CD8-positive, alpha-beta memory T cell (primary cell): ENCODE data around the gene CHRND. TPM values are rescaled to one million over a fixed set of nuclear protein-coding genes. Genes with fewer than 3 reads are reported as not detected.
A peak's percentile ranks its signal among the peaks of the same experiment; 100 is the strongest.

Source experiments
- CTCF ChIA-PET: fragments of 350-600 bp; sonication (Branson Sonifier 250); formaldehyde crosslinking; loops from one replicate; lab custom pipeline; 2021; ENCODE audit warnings: antibody characterized with exemption; lab: Charles Lee
- POLR2A ChIA-PET: fragments of 350-600 bp; sonication (Branson Sonifier 250); formaldehyde crosslinking; loops from one replicate; lab custom pipeline; 2021; ENCODE audit warnings: antibody characterized with exemption; lab: Charles Lee
- DNase-seq, 5 donors: peaks; one replicate each; pipeline versions ENCODE4 v3.0.0 to v3.0.0-alpha.2; 2020 to 2022; ENCODE audit warnings: mixed read lengths in 1 of 5
- H3K27ac ChIP-seq: one replicate; pipeline ENCODE4 v1.7.0; 2013; ENCODE audit warnings: low read depth, mild to moderate bottlenecking, low read length, moderate library complexity
- H3K27me3 ChIP-seq: 2 replicates; pipeline ENCODE4 v1.7.0; 2013; ENCODE audit warnings: low read length, mild to moderate bottlenecking; ENCODE audit not compliant: insufficient read depth, poor library complexity, severe bottlenecking
- H3K36me3 ChIP-seq: 2 replicates; pipeline ENCODE4 v1.7.0; 2013; ENCODE audit warnings: mild to moderate bottlenecking, low read length, moderate library complexity; ENCODE audit not compliant: insufficient read depth
- H3K4me1 ChIP-seq: 2 replicates; pipeline ENCODE4 v1.7.0; 2013; ENCODE audit warnings: mild to moderate bottlenecking, low read length, moderate library complexity; ENCODE audit not compliant: insufficient read depth
- H3K4me3 ChIP-seq: 2 replicates; pipeline ENCODE4 v1.7.0; 2013; ENCODE audit warnings: mild to moderate bottlenecking, low read length
- H3K9me3 ChIP-seq: 2 replicates; pipeline ENCODE4 v1.7.0; 2013; ENCODE audit warnings: mild to moderate bottlenecking, low read length
- H3K27ac Mint-ChIP-seq, 8 donors: one replicate each; pipeline ENCODE4 v1.8.0; 2020 to 2021; ENCODE audit warnings: mixed read lengths in 8 of 8, mild to moderate bottlenecking in 6 of 8, inconsistent platforms in 3 of 8, moderate library complexity in 3 of 8
- H3K27me3 Mint-ChIP-seq, 2 donors: one replicate each; pipeline ENCODE4 v1.8.0; 2020 to 2021; ENCODE audit warnings: mixed read lengths in 2 of 2, mild to moderate bottlenecking in 1 of 2, moderate library complexity in 1 of 2
- H3K36me3 Mint-ChIP-seq, 3 donors: one replicate each; pipeline ENCODE4 v1.8.0; 2020 to 2021; ENCODE audit warnings: mixed read lengths in 3 of 3, inconsistent platforms in 1 of 3, mild to moderate bottlenecking in 1 of 3
- H3K4me1 Mint-ChIP-seq, 3 donors: one replicate each; pipeline ENCODE4 v1.8.0; 2020 to 2021; ENCODE audit warnings: mixed read lengths in 3 of 3, inconsistent platforms in 1 of 3, mild to moderate bottlenecking in 1 of 3
- H3K4me3 Mint-ChIP-seq, 7 donors: one replicate each; pipeline ENCODE4 v1.8.0; 2020 to 2021; ENCODE audit warnings: mixed read lengths in 7 of 7, mild to moderate bottlenecking in 6 of 7, moderate library complexity in 4 of 7, inconsistent platforms in 2 of 7
- H3K9me3 Mint-ChIP-seq, 5 donors: one replicate each; pipeline ENCODE4 v1.8.0; 2020 to 2022; ENCODE audit warnings: mixed read lengths in 5 of 5, mild to moderate bottlenecking in 3 of 5, moderate library complexity in 2 of 5, inconsistent platforms in 1 of 5
- polyA plus RNA-seq: library from polyadenylated mRNA; unstranded; fragments of 300-500 nt; fragmentation: Illumina TruSeq; gene quantifications from one replicate; pipeline ENCODE4 v1.2.3, GENCODE V29; 2021
- total RNA-seq, 2 experiments: library from RNA; stranded (reverse); gene quantifications; one replicate each; pipeline ENCODE4 v1.2.3, GENCODE V29; 2021

Gene CHRND
- total and polyA plus RNA-seq, 3 experiments from 2014 or later: not detected

DNA sequence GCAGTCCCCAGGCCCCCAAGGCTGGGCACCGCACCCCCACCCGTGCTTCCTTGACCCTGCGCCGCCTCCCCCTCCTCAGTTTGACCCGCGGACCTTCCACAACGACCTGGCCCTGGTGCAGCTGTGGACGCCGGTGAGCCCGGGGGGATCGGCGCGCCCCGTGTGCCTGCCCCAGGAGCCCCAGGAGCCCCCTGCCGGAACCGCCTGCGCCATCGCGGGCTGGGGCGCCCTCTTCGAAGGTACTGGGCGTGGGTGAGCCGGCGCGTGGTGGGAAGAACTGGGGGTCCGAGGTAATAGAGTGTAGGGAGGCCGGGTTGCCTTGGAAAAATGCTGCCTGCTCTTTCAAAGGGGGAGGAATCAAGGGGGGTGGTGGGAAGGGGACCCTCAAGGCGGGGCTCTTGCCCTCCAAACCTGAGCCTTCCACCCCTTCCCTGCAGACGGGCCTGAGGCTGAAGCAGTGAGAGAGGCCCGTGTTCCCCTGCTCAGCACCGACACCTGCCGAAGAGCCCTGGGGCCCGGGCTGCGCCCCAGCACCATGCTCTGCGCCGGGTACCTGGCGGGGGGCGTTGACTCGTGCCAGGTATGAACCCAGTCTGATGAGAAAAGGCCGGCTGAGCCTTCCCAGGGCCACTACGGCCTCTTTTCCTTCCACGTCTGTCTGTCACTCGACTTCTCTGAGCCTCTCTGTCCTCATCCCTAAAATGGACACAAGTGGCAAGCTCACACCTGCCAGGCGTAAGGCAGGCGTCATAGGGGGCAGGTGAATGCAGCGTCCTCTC is 3.1 kb upstream of the CHRND start:
- H3K36me3 Mint-ChIP-seq: peaks cover 0 to 1% (median 0%) of the 10 kb centered on the region in 3 donors

DNA sequence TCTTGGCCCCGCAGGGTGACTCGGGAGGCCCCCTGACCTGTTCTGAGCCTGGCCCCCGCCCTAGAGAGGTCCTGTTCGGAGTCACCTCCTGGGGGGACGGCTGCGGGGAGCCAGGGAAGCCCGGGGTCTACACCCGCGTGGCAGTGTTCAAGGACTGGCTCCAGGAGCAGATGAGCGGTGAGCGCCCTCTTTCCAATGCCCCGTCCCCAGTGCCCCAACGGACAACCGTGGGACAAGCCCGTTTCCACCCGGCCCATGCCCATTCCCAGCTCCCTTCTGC is 2.6 kb upstream of the CHRND start:
- Histone ChIP-seq H3K36me3 (no peaks in the 10 kb centered on the region), H3K4me3 (no peak overlapping the region), H3K4me1 (peaks cover 16% of the 10 kb centered on the region), H3K27ac (no peak overlapping the region), H3K27me3 (peaks cover 22% of the 10 kb centered on the region), H3K9me3 (no peaks in the 10 kb centered on the region)
- POLR2A ChIA-PET: no interaction called here
- Mint-ChIP-seq H3K27me3 (peaks cover 28 to 51% of the 10 kb centered on the region in 2 donors), H3K36me3 (peaks cover 0 to 1% (median 0%) of the 10 kb centered on the region in 3 donors), H3K4me3 (peak overlapping the region in 6 of 7 donors; percentile 38 to 74 (median 63)), H3K9me3 (no peaks in the 10 kb centered on the region), H3K4me1 (peaks cover 11 to 22% (median 11%) of the 10 kb centered on the region in 3 donors), H3K27ac (no peak overlapping the region)
- CTCF ChIA-PET: no interaction called here
- no peak for DNase-seq

More for the DNA sequence above, 3.1 kb upstream of the CHRND start:
- Histone ChIP-seq H3K4me1 (peaks cover 11% of the 10 kb centered on the region), H3K4me3 (no peak overlapping the region), H3K27ac (no peak overlapping the region), H3K9me3 (no peaks in the 10 kb centered on the region), H3K36me3 (no peaks in the 10 kb centered on the region), H3K27me3 (peaks cover 22% of the 10 kb centered on the region)
- CTCF ChIA-PET: interaction anchor here (0.8 to 2.4 kb wide), 4 partner anchors 9 to 70 kb away, joined by 3 to 15 read pairs (median 5); no protein-coding TSS in a partner anchor
- DNase-seq: no peak
- Mint-ChIP-seq H3K27me3 (peaks cover 27 to 47% of the 10 kb centered on the region in 2 donors), H3K9me3 (no peaks in the 10 kb centered on the region), H3K4me1 (peaks cover 8 to 17% (median 10%) of the 10 kb centered on the region in 3 donors), H3K27ac (no peak overlapping the region), H3K4me3 (peak overlapping the region in 6 of 7 donors; percentile 38 to 78 (median 66))
- POLR2A ChIA-PET: no interaction called here

DNA sequence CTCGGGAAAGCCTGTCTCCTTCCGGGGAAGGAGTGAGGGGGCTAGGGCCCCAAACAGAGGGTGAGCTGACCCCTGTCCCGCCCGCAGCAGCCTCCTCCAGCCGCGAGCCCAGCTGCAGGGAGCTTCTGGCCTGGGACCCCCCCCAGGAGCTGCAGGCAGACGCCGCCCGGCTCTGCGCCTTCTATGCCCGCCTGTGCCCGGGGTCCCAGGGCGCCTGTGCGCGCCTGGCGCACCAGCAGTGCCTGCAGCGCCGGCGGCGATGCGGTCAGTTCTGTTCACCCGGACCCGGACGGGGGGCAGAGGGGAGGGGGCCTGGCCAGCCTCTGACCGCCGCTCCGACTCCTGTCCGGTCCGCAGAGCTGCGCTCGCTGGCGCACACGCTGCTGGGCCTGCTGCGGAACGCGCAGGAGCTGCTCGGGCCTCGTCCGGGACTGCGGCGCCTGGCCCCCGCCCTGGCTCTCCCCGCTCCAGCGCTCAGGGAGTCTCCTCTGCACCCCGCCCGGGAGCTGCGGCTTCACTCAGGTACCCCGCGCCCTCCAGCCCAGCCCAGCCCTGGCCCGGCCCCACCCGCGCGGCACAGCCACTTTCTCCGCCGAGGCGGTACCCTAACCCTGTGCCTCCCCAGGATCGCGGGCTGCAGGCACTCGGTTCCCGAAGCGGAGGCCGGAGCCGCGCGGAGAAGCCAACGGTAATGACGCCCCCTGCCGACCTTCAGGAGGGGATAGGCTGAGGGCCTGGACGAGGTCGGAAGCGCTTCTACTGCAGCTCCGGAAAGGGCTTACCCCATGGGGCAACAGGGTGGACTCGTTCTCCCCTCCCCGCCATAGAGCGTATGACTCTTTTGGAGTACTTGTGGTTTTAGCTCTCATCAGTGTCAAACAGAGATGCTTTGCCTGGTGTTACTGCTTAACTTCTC is 2.0 kb upstream of the CHRND start:
- ChIA-PET POLR2A (no interaction called here), CTCF (interaction anchor here (0.8 kb wide), 1 partner anchor 14 kb away, joined by 3 read pairs; no protein-coding TSS in a partner anchor)
- Mint-ChIP-seq H3K4me1 (peaks cover 17 to 28% (median 17%) of the 10 kb centered on the region in 3 donors), H3K27ac (no peak overlapping the region), H3K36me3 (peaks cover 0 to 1% (median 0%) of the 10 kb centered on the region in 3 donors), H3K27me3 (peaks cover 31 to 53% of the 10 kb centered on the region in 2 donors), H3K9me3 (no peaks in the 10 kb centered on the region), H3K4me3 (peak overlapping the region in 4 of 7 donors; percentile 54 to 74 (median 66))
- no peak overlapping the region for H3K27ac ChIP-seq
- no peaks in the 10 kb centered on the region for H3K36me3 ChIP-seq
- DNase-seq: no peak
- no peak overlapping the region for H3K4me3 ChIP-seq
- H3K9me3 ChIP-seq: no peaks in the 10 kb centered on the region
- peaks cover 22% of the 10 kb centered on the region for H3K4me1 ChIP-seq
- H3K27me3 ChIP-seq: peaks cover 22% of the 10 kb centered on the region

DNA sequence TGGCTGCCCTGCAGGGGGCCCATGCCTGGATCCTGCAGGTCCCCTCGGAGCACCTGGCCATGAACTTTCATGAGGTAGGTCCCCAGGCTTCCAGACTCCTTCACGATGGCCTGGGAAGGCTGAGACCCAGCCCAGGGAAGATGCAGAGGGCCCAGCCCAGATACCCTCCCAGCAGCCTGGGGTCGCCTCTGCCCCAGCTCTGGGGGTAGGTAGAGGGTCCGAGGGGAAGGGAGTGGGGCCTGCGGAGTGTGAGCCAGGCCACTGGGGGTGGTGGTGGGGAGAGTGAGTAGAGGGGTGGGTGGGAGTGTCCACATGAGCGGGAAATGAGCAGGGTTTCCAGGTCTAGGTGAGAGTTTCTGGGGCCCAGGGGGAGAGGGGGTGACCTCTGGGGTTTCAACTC is 1.2 kb upstream of the CHRND start:
- no peak overlapping the region for H3K27ac Mint-ChIP-seq
- no peak overlapping the region for H3K4me3 Mint-ChIP-seq
- ChIA-PET CTCF (interaction anchor here (0.8 kb wide), 1 partner anchor 13 kb away, joined by 3 read pairs; no protein-coding TSS in a partner anchor), POLR2A (no interaction called here)
- H3K36me3 Mint-ChIP-seq: peaks cover 0 to 1% (median 0%) of the 10 kb centered on the region in 3 donors
- H3K4me1 ChIP-seq: peaks cover 25% of the 10 kb centered on the region
- H3K4me1 Mint-ChIP-seq: peaks cover 21 to 31% (median 22%) of the 10 kb centered on the region in 3 donors
- no peak for DNase-seq
- H3K9me3 Mint-ChIP-seq: no peaks in the 10 kb centered on the region
- no peak overlapping the region for H3K27ac ChIP-seq
- H3K27me3 ChIP-seq: peaks cover 22% of the 10 kb centered on the region
- H3K36me3 ChIP-seq: no peaks in the 10 kb centered on the region
- H3K4me3 ChIP-seq: no peak overlapping the region
- H3K9me3 ChIP-seq: no peaks in the 10 kb centered on the region
- peaks cover 32 to 54% of the 10 kb centered on the region in 2 donors for H3K27me3 Mint-ChIP-seq

DNA sequence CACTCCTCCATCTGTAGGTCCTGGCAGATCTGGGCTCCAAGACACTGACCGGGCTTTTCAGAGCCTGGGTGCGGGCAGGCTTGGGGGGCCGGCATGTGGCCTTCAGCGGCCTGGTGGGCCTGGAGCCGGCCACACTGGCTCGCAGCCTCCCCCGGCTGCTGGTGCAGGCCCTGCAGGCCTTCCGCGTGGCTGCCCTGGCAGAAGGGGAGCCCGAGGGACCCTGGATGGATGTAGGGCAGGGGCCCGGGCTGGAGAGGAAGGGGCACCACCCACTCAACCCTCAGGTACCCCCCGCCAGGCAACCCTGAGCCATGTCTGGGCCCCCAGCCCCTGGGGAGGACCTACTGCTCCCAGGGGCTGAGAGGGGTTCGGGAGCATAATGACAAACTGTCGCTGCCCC is 761 bp upstream of the CHRND start:
- H3K9me3 Mint-ChIP-seq: no peaks in the 10 kb centered on the region
- peaks cover 22% of the 10 kb centered on the region for H3K27me3 ChIP-seq
- peaks cover 0 to 1% (median 0%) of the 10 kb centered on the region in 3 donors for H3K36me3 Mint-ChIP-seq
- H3K27ac ChIP-seq: no peak overlapping the region
- no peak overlapping the region for H3K4me3 ChIP-seq
- no peak overlapping the region for H3K27ac Mint-ChIP-seq
- DNase-seq: no peak
- POLR2A ChIA-PET: no interaction called here
- H3K4me1 Mint-ChIP-seq: peaks cover 21 to 31% (median 22%) of the 10 kb centered on the region in 3 donors
- CTCF ChIA-PET: no interaction called here
- no peaks in the 10 kb centered on the region for H3K36me3 ChIP-seq
- peaks cover 25% of the 10 kb centered on the region for H3K4me1 ChIP-seq
- H3K27me3 Mint-ChIP-seq: peaks cover 33 to 53% of the 10 kb centered on the region in 2 donors
- no peaks in the 10 kb centered on the region for H3K9me3 ChIP-seq
- H3K4me3 Mint-ChIP-seq: no peak overlapping the region

DNA sequence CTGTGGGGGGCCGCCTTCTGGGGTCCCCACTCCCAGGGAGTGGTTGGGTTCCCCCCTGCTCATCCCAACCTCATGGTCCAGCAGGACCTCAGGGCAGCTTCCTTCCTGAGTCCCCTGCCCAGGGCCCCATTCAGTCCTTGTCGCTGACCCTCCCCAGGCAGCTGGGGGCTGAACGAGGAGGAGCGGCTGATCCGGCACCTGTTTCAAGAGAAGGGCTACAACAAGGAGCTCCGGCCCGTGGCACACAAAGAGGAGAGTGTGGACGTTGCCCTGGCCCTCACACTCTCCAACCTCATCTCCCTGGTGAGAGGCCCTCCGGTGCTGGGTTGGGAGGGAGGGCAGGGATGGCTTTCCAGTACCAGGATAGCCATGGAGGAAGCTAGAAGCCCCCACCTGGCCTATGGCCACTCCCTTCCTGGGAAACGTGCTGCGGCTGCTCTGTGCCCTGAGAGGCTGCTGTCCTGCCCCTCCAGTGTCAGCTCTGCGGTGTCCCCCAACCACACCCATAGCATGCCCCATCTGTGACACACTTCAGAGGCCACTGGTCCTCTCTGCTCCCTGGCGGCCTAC is 497 bp downstream of the CHRND start:
- H3K27me3 ChIP-seq: peaks cover 20% of the 10 kb centered on the region

DNA sequence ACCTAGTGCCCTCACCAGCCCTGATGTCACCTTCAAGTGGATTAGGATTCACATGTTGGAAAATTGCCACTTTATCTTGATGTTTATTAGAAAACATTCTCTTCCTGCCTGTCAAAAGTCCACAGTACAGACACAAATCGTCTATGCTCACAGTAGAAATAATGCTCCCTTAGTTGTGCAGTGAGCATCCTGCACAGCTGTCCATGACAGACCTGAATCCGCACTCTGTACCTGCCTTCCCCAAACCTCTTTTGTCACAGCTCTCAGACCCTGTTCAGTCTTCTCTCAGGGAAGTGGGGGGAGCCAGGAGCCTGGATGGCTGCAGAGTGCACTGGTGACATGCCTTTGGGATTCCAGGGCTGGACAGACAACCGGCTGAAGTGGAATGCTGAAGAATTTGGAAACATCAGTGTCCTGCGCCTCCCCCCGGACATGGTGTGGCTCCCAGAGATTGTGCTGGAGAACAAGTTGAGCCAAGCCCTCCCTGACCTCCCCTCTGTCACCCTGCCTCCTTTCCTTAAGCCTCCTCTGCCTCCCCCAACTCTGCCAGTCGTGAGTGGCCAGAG is 2.0 kb downstream of the CHRND start:
- ChIA-PET POLR2A (no interaction called here), CTCF (no interaction called here)
- Histone ChIP-seq H3K4me1 (peaks cover 22% of the 10 kb centered on the region), H3K4me3 (no peak overlapping the region), H3K36me3 (no peaks in the 10 kb centered on the region), H3K27me3 (peaks cover 10% of the 10 kb centered on the region), H3K9me3 (no peaks in the 10 kb centered on the region), H3K27ac (no peak overlapping the region)
- no peak for DNase-seq
- Mint-ChIP-seq H3K27ac (peak overlapping the region in 1 of 8 donors; percentile 36), H3K4me3 (peak overlapping the region in 1 of 7 donors; percentile 7), H3K4me1 (peaks cover 17 to 24% (median 19%) of the 10 kb centered on the region in 3 donors), H3K36me3 (peaks cover 0 to 1% (median 0%) of the 10 kb centered on the region in 3 donors), H3K9me3 (no peaks in the 10 kb centered on the region), H3K27me3 (peaks cover 27 to 50% of the 10 kb centered on the region in 2 donors)

More for the DNA sequence above, 497 bp downstream of the CHRND start:
- Histone ChIP-seq H3K27ac (no peak overlapping the region), H3K9me3 (no peaks in the 10 kb centered on the region), H3K36me3 (no peaks in the 10 kb centered on the region), H3K4me1 (peaks cover 25% of the 10 kb centered on the region), H3K4me3 (no peak overlapping the region)
- Mint-ChIP-seq H3K4me3 (no peak overlapping the region), H3K27me3 (peaks cover 29 to 51% of the 10 kb centered on the region in 2 donors), H3K36me3 (peaks cover 0 to 1% (median 0%) of the 10 kb centered on the region in 3 donors), H3K4me1 (peaks cover 20 to 30% (median 22%) of the 10 kb centered on the region in 3 donors), H3K27ac (no peak overlapping the region), H3K9me3 (no peaks in the 10 kb centered on the region)
- CTCF ChIA-PET: no interaction called here
- DNase-seq: no peak
- POLR2A ChIA-PET: no interaction called here
